HCT116 (cell line): ENCODE data around the gene AGBL3. TPM values are rescaled to one million over a fixed set of nuclear protein-coding genes. Genes with fewer than 3 reads are reported as not detected.

ENCODE experiments used
- ATAC-seq: fragments of 200-7000 bp; cut with Tn5 transposase; 2 replicates; pipeline ENCODE4 v1.9.1; 2020; ENCODE audit warnings: mild to moderate bottlenecking, moderate library complexity
- BruUV-seq: library from RNA; stranded (reverse); fragments of 400-500 nt; replicated peaks from 2 replicates; lab custom pipeline; 2021; lab: Mats Ljungman, UMichigan
- CTCF ChIA-PET: fragments of 300-600 bp; sonication (Branson Sonifier 250); formaldehyde crosslinking; loops from one replicate; lab custom pipeline; 2021; ENCODE audit warnings: antibody characterized with exemption; lab: Charles Lee
- POLR2A ChIA-PET: fragments of 300-600, 350-600 bp; sonication (Branson Sonifier 250); formaldehyde crosslinking; loops from one replicate; lab custom pipeline; 2021; ENCODE audit warnings: antibody characterized with exemption; lab: Charles Lee
- RAD21 ChIA-PET, 2 experiments: fragments of 300-600 bp; sonication (Branson Sonifier 250); formaldehyde crosslinking; loops; one replicate each; lab custom pipeline; 2023; ENCODE audit warnings: low total read pairs in 2 of 2; ENCODE audit not compliant: uncharacterized antibody in 2 of 2, unreplicated experiment in 2 of 2, low non-redundant PET in 1 of 2; lab: Charles Lee
- DNase-seq: peaks from one replicate; pipeline ENCODE4 v3.0.0-alpha.2; 2010; ENCODE audit warnings: low read depth, low spot score
- H2AFZ ChIP-seq: fragments of 200-600 bp; shearing (Covaris generic), sonication (generic); 2 replicates; pipeline ENCODE4 v1.6.1; 2017; ENCODE audit warnings: low read depth, mixed run types, mixed read lengths, antibody characterized with exemption, low read length; ENCODE audit not compliant: poor library complexity, severe bottlenecking
- H3K27ac ChIP-seq: 2 replicates; pipeline ENCODE4 v1.5.1; 2012; ENCODE audit warnings: low read depth, low read length
- H3K27me3 ChIP-seq: fragments of 200-600 bp; sonication (generic); 2 replicates; pipeline ENCODE4 v1.6.1; 2016; ENCODE audit warnings: mixed run types, low read length, mixed read lengths; ENCODE audit not compliant: insufficient read depth
- H3K36me3 ChIP-seq, 2 experiments: fragments of 200-500 bp in 1 of 2; fragments of 200-600 bp in 1 of 2; sonication (Bioruptor generic) in 1 of 2; sonication (generic) in 1 of 2; 2 replicates each; pipeline versions ENCODE4 v1.5.1 to v1.6.1; 2014 to 2016; ENCODE audit warnings: low read length in 2 of 2, inconsistent platforms in 1 of 2, mixed read lengths in 1 of 2, mixed run types in 1 of 2; ENCODE audit not compliant: insufficient read depth in 2 of 2, control insufficient read depth in 1 of 2
- H3K4me1 ChIP-seq, 2 experiments: fragments of 200-600 bp in 1 of 2; sonication (generic) in 1 of 2; 2 replicates each; pipeline versions ENCODE4 v1.5.1 to v1.6.1; 2012 to 2017; ENCODE audit warnings: low read length in 2 of 2, inconsistent platforms in 1 of 2, mild to moderate bottlenecking in 1 of 2, mixed read lengths in 1 of 2, mixed run types in 1 of 2, moderate library complexity in 1 of 2; ENCODE audit not compliant: insufficient read depth in 2 of 2, control insufficient read depth in 1 of 2
- H3K4me2 ChIP-seq: fragments of 200-600 bp; sonication (generic); 2 replicates; pipeline ENCODE4 v1.6.1; 2017; ENCODE audit warnings: mixed run types, low read length, mixed read lengths
- H3K4me3 ChIP-seq, 2 experiments: fragments of 200-600 bp in 1 of 2; sonication (generic) in 1 of 2; replicated peaks in 1 of 2; 2 replicates each; pipeline ENCODE4 v1.5.1; 2011 to 2016; ENCODE audit warnings: low read length in 2 of 2, control low read depth in 1 of 2, low read depth in 1 of 2, mild to moderate bottlenecking in 1 of 2, mixed read lengths in 1 of 2, mixed run types in 1 of 2
- H3K79me2 ChIP-seq: fragments of 200-600 bp; sonication (generic); 2 replicates; pipeline ENCODE4 v1.6.1; 2017; ENCODE audit warnings: mild to moderate bottlenecking, mixed run types, low read length, moderate library complexity, mixed read lengths; ENCODE audit not compliant: insufficient read depth
- H3K9ac ChIP-seq: fragments of 200-600 bp; sonication (generic); 2 replicates; pipeline ENCODE4 v1.6.1; 2016; ENCODE audit warnings: low read length, mixed read lengths
- H3K9me2 ChIP-seq: fragments of 200-600 bp; sonication (generic), shearing (Covaris generic); 2 replicates; pipeline ENCODE4 v1.6.1; 2017; ENCODE audit warnings: mixed run types, mild to moderate bottlenecking, moderate library complexity; ENCODE audit not compliant: insufficient read depth
- H3K9me3 ChIP-seq, 2 experiments: fragments of 200-500 bp in 1 of 2; fragments of 200-600 bp in 1 of 2; sonication (Bioruptor generic) in 1 of 2; sonication (generic) in 1 of 2; 2 replicates each; pipeline ENCODE4 v1.6.1; 2014 to 2017; ENCODE audit warnings: low read length in 2 of 2, mixed read lengths in 2 of 2, inconsistent platforms in 1 of 2, low read depth in 1 of 2, mild to moderate bottlenecking in 1 of 2, mixed run types in 1 of 2, moderate library complexity in 1 of 2; ENCODE audit not compliant: control insufficient read depth in 1 of 2, insufficient read depth in 1 of 2
- H4K20me1 ChIP-seq: fragments of 200-600 bp; sonication (generic), shearing (Covaris generic); 2 replicates; pipeline ENCODE4 v1.6.1; 2017; ENCODE audit warnings: mixed run types, mild to moderate bottlenecking, moderate library complexity; ENCODE audit not compliant: insufficient read depth
- EGR1 ChIP-seq: IDR thresholded peaks from 2 replicates; pipeline ENCODE4 v1.6.1; 2012; ENCODE audit warnings: low read depth
- FOSL1 ChIP-seq: IDR thresholded peaks from 2 replicates; pipeline ENCODE4 v1.6.1; 2012; ENCODE audit warnings: low read depth
- RAD21 ChIP-seq: IDR thresholded peaks from 2 replicates; pipeline ENCODE4 v1.6.1; 2012; ENCODE audit warnings: low read depth, mild to moderate bottlenecking
- REST ChIP-seq: IDR thresholded peaks from 2 replicates; pipeline ENCODE4 v1.6.1; 2012; ENCODE audit warnings: low read depth
- TCF7L2 ChIP-seq: IDR thresholded peaks from 2 replicates; pipeline ENCODE4 v1.7.0; 2011; ENCODE audit warnings: borderline replicate concordance, inconsistent platforms; ENCODE audit not compliant: insufficient read depth, insufficient read length; ENCODE audit errors: extremely low read depth
- intact Hi-C: fragments of 100-400 bp; cut with micrococcal nuclease; formaldehyde crosslinking; loops from 2 replicates; pipeline ENCODE4 v1.10.0; 2022
- total RNA-seq: library from RNA; stranded (reverse); gene quantifications from one replicate; pipeline ENCODE4 v1.2.1, GENCODE V29; 2021; ENCODE audit not compliant: unreplicated experiment

Gene AGBL3
- total RNA-seq, 1 experiment from 2014 or later, result 1.9 TPM

GRCh38 chr7:134999136-134999535 lies 12.8 kb downstream of the AGBL3 start:
- no peak for TF ChIP-seq TCF7L2
- no peak for TF ChIP-seq FOSL1
- no peak for TF ChIP-seq RAD21
- no peak for TF ChIP-seq EGR1
- TF ChIP-seq REST, result no peak
- no TSS peak for BruUV-seq
- Histone ChIP-seq H2AFZ (no peak overlapping the region), H3K9ac (no peak overlapping the region), H3K27me3 (no peaks in the 10 kb centered on the region), H4K20me1 (no peaks in the 10 kb centered on the region; the same call in 1 of the 2 replicates), H3K9me2 (no peaks in the 10 kb centered on the region), H3K4me3 (no peak overlapping the region), H3K4me2 (no peak overlapping the region), H3K36me3 (no peaks in the 10 kb centered on the region), H3K9me3 (no peaks in the 10 kb centered on the region), H3K79me2 (no peaks in the 10 kb centered on the region), H3K27ac (no peak overlapping the region), H3K4me1 (no peaks in the 10 kb centered on the region)
- RAD21 ChIA-PET, result no interaction called here
- POLR2A ChIA-PET, result no interaction called here
- no peak for ATAC-seq
- intact Hi-C loops, result no loop called here
- CTCF ChIA-PET, result no interaction called here
- DNase-seq, result no peak
